Measurements from ENCODE around the gene CPB2. TPM values are rescaled to one million over a fixed set of nuclear protein-coding genes. Genes with fewer than 3 reads are reported as not detected.

CPB2 gene
- total and polyA plus RNA-seq, 2 of the 8 experiments (the other 6 are each of a cell fraction or from before 2014, with no cell fraction given) = not detected

- no peak overlapping the region for H3K27ac ChIP-seq (ENCODE audit: low read depth, low read length)
- H3K9me3 ChIP-seq (ENCODE audit: insufficient read depth in 2 of 2, low read depth in 1 of 2, low read length in 1 of 2) = no peaks in the 10 kb centered on the region
- no peaks in the 10 kb centered on the region for H3K23me2 ChIP-seq (ENCODE audit: low read depth, low read length)
- H3K56ac ChIP-seq (replicated peaks; ENCODE audit: insufficient read length, low read depth, low read length) = no peak overlapping the region
- no peak overlapping the region for H2BK120ac ChIP-seq (replicated peaks; ENCODE audit: low read depth, low read length)
- FAIRE-seq = no peak
- H4K91ac ChIP-seq (replicated peaks; ENCODE audit: insufficient read length, low read length) = no peak overlapping the region
- H2BK5ac ChIP-seq (ENCODE audit: low read depth, low read length) = no peak overlapping the region
- H3K18ac ChIP-seq (ENCODE audit: extremely low read depth, low read length) = no peak overlapping the region
- no peak overlapping the region for H2AK5ac ChIP-seq (ENCODE audit: low read depth, low read length)
- no peak overlapping the region for H2BK15ac ChIP-seq (ENCODE audit: low read length)
- 92% methylated on average over 2 of the region's 2 CpGs; no CpG with 5 or more reads in 1 of the 2 experiments for WGBS, 2 experiments (ENCODE audit: extremely low coverage in 1 of 2, insufficient coverage in 1 of 2, insufficient read length in 1 of 2, insufficient replicate concordance in 2 of 2, low coverage in 1 of 2, low lambda C conversion rate in 2 of 2, missing lambda C conversion rate in 1 of 2)
- H3K4ac ChIP-seq (replicated peaks; ENCODE audit: insufficient read length, low read depth, low read length) = no peak overlapping the region
- H3K9ac ChIP-seq (replicated peaks in 1 of 4; ENCODE audit: extremely low read depth in 1 of 4, low read depth in 3 of 4, low read length in 3 of 4) = no peak overlapping the region
- H3K27me3 ChIP-seq (replicated peaks in 1 of 4; ENCODE audit: control insufficient read depth in 3 of 4, extremely low read depth in 1 of 4, insufficient read depth in 3 of 4, low read length in 3 of 4) = no peaks in the 10 kb centered on the region
- POLR2A ChIA-PET (ENCODE audit: partially characterized antibody) = no interaction called here
- no peak overlapping the region for H2BK12ac ChIP-seq (ENCODE audit: low read depth, low read length)
- no peak overlapping the region for H2AFZ ChIP-seq (ENCODE audit: low read length)
- no peak overlapping the region for H3K4me3 ChIP-seq (ENCODE audit: extremely low read depth in 1 of 4, insufficient read depth in 2 of 4, low read depth in 3 of 4, low read length in 4 of 4)
- no peak overlapping the region for H2BK20ac ChIP-seq (ENCODE audit: low read length)
- no peak overlapping the region for H4K8ac ChIP-seq (ENCODE audit: extremely low read depth, insufficient read depth, low read length)
- TF ChIP-seq FOSL1 (IDR thresholded peaks at IDR 0.05; ENCODE audit: insufficient read depth, low read depth, low read length) = no peak
- TF ChIP-seq POLR2AphosphoS5 (IDR thresholded peaks at IDR 0.05; ENCODE audit: low read depth, low read length) = no peak
- TF ChIP-seq TCF12 (IDR thresholded peaks at IDR 0.05; ENCODE audit: low read depth, low read length) = no peak
- no peak for TF ChIP-seq ATF2 (IDR thresholded peaks at IDR 0.05; ENCODE audit: low read length)
- no peaks in the 10 kb centered on the region for H4K20me1 ChIP-seq (replicated peaks in 1 of 2; ENCODE audit: control insufficient read depth in 1 of 2, insufficient read depth in 2 of 2, low read length in 2 of 2)
- no peaks in the 10 kb centered on the region for H3K36me3 ChIP-seq (ENCODE audit: control insufficient read depth in 2 of 4, insufficient read depth in 4 of 4, low read length in 3 of 4)
- H3K4me2 ChIP-seq (ENCODE audit: insufficient read depth in 1 of 2, low read depth in 2 of 2, low read length in 2 of 2) = no peak overlapping the region
- no peak overlapping the region for H3K23ac ChIP-seq (ENCODE audit: insufficient read length)
- peaks cover 0 to 3% (median 2%) of the 10 kb centered on the region in 4 experiments; a peak in 3 of 7 replicates for H3K4me1 ChIP-seq (replicated peaks in 1 of 4; ENCODE audit: control insufficient read depth in 3 of 4, insufficient read depth in 4 of 4, low read length in 3 of 4)
- no peak for DNase-seq (ENCODE audit: low read depth in 1 of 2, low spot score in 2 of 2)
- H4K5ac ChIP-seq (ENCODE audit: insufficient read length, low read depth, low read length) = no peak overlapping the region
- no peaks in the 10 kb centered on the region for H3K79me1 ChIP-seq (ENCODE audit: low read depth, low read length)
- no peaks in the 10 kb centered on the region for H3K79me2 ChIP-seq (ENCODE audit: control insufficient read depth in 1 of 2, insufficient read depth in 2 of 2, low read length in 2 of 2)
- CTCF ChIA-PET (ENCODE audit: partially characterized antibody) = interaction anchor here (1.9 to 3.2 kb wide), 3 partner anchors 11 to 20 kb away, joined by 8 to 15 read pairs (median 8); no protein-coding TSS in a partner anchor
- no peak overlapping the region for H3K14ac ChIP-seq (ENCODE audit: insufficient read length)
Measured at GRCh38 chr13:46140044-46140443, 35.2 kb upstream of the CPB2 start.

Data from H1 (cell line).